GM19193 (cell line): Measurements from ENCODE around the gene BCR.

Source experiments
- POLR2A ChIP-seq: IDR thresholded peaks from 4 replicates; pipeline ENCODE4 v1.6.1; 2011; ENCODE audit not compliant: insufficient read depth, insufficient read length; ENCODE audit errors: extremely low read depth

The BCR gene

DNA sequence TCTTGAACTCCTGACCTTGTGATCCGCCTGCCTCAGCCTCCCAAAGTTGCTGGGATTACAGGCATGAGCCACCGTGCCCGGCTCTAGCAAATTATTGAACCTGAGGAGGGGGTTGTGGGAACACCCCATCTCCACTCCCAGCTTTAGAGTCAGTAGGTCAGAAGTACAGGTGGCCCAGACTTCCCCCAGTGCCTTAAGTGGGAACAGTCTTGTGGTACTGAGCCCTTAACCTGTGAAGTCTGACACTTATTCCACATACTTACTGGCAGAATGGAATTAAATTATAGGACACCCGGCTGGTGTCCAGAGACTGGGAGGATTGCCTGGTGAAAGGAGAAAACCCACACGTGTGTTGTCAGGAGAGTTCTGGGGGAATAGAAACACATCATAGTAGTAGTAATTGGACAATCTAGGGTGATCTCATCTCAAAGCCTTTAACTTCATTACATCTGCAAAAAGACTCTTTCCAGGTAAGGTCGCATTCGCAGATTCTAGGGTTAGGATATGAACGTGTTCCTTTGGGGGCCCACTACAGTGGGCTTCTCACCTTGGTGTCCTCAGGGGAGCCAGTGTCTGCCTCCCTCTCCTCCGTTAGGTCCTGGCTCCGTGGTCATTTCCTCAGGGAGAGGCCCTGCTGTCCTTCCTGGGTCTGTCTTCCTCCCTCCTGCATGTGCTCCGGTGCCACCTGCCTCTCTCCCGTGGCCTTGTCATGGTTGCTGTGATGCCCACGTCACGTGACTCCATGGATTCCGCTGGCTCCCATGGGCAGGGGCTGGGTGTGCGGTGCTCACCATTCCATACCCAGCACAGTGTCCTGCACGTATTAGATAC lies 63.8 kb downstream of the BCR start:
- TF ChIP-seq POLR2A, result no peak

DNA sequence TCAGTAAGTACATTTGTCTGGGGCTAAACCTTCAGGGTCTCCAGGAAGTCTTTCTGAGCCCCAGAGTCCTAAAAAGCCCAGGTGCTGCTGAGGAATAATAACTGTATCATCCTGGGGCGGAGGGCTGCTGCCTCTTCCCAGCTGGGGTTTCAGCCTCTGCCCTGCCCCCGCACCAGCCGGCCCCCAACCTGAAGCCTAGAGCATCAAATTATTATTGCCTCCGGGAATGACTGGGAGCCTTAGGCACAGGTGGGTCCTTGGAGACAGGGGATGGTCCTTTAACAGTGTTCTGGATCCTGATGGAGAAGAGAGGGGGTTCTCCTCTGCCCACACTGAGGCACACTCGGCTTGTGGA lies 64.4 kb downstream of the BCR start:
- TF ChIP-seq POLR2A, result no peak

GRCh38 chr22:23245045-23245798 lies 64.9 kb downstream of the BCR start:
- no peak for TF ChIP-seq POLR2A

GRCh38 chr22:23245799-23246136 lies 65.5 kb downstream of the BCR start:
- TF ChIP-seq POLR2A, result no peak

DNA sequence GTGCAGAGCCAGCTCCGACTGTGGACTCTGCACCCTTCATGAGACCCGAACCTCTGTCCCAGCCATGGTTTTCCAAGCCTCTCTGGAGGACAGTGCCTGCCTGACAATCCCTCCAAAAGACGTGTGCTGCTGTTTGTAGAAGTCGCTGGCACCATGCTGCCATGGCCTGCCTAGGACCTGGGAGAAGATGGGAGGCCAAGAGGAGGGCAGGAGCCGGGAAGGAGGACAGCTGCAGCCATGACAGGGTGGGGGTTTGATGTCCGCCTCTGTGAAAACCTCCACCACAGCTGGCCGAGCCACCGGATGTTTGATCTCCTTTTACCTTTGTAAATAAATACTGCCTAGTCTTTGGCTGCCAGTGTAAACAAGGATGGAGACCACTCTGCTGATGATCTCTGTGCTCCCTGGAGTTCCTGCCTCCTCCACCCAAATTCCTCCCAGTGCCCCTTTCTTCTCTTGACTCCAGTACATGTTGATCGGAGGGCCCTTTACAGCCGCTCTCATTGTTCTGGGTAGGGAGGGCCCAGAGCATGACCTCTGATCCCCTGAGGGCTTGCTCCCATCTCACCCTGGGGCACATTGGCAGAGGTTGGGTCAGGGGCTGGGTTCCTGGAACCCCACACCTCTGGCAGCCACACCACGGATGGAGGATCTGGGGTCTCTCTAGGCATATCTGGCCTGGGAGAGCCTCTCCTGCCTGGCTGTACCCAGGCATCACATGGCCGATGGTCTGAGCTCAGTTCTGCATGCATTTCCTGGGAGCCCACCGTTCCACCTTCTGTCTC lies 66.9 kb downstream of the BCR start:
- TF ChIP-seq POLR2A, result no peak

DNA sequence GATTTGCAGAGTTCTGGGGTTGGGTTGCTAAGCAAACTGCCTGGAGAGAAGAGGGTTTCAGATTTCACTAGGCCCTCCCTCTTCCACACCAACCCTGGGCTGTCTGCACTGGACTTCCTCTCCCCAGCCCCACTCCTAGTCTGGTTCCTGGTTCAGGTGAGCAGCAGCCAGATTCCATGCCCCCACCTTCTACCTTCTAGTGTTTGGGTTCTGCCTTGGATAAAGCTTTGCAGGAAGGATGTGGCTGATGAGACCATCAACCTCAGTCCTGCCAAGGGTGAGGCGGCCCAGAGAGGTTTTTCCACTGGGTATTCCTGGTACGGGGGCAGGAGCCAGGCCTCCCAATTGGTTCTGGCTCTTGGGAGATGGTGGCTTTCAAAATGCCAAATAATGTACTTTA lies 68.3 kb downstream of the BCR start:
- TF ChIP-seq POLR2A, result no peak

DNA sequence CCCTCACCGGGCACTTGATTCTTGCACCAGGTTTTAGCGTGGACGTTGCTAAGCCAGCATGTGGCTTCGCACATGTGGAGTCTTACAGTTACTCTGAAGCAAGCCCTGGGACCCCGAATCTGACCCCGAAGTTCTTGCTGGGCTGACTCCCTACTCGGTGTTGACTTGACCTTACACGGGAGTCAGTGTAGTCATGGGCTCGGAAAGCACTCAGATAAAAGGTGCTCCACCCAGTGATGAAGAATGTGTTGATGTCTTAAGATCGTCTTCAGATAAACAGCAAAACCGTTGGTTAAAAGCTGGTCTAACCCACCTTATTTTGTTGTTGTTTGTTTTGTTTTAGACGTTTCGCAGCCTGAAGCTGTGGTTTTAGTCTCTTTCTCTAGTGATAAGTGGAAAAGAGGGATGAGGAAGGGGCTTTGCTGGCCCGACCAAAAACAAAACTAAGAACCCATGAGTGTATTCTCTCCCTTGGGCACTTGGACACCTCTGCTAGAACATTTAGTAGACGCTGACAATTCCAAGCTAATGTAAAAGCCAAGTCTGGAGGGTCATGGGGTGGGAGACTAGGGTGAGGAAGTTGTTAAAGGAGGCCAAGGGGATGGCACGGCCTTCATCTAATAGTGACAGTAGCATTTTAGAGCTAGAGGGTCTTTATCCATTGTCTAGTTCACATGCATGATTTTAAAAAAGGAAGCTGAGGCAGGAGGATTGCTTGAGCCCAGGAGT lies 69.9 kb downstream of the BCR start:
- TF ChIP-seq POLR2A, result no peak

DNA sequence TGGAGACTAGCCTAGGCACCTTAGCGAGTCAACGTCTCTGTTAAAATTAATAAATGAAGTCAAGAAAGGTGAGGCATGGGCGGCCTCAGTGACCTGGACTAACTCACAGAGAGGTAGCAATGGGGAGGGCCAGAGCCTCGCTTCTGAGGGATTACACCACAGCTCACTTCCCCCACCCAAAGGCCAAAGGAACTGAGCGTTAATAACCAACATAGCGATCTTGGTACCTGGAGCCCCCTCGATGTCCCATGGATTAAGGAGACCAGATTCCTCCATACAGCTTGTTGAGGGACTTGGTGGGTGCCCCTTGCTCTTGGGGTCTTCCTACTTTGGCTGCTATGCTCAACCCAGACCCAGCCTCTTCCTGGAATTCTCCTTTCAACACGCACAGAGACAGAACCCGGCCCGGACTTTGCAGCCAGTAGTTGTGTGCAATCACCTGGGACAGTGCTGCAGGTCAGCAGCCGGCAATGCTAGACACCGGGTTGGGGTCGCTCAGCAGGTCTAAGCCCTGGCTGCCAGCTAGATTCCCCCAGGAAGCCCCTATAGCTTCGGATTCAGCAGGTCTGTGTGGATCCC lies 70.6 kb downstream of the BCR start:
- TF ChIP-seq POLR2A, result no peak

DNA sequence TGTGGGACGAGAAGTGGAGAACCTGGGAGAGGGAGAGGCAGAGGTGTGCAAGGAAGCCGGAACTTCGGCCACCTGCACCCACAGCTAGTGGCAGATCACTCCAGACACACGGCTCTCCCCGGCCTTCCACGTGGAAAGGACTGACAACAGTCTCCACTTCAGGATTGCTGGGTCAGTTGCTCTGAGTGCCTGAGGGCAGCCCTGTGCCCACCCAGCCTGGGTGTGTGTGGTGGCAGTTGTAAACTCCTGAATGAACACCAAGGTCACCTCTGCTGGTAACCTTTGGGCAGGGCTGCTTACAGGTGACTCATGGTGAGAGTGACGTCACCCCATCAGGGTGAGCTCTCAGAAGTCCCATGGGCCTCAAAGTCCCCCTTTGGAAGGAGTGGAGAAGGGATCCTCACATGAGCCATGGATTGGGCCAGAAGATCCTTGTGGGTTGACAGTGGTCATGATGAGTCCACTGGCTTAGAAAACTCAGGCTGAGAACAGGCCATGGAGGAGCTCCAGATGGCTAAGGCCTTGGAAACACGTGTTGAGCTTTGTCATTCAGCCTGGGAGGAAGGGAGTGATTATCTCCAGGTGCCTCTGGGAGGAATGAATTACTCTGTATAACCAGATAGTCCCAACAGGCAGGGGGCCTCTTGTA lies 71.3 kb downstream of the BCR start:
- TF ChIP-seq POLR2A, result no peak

DNA sequence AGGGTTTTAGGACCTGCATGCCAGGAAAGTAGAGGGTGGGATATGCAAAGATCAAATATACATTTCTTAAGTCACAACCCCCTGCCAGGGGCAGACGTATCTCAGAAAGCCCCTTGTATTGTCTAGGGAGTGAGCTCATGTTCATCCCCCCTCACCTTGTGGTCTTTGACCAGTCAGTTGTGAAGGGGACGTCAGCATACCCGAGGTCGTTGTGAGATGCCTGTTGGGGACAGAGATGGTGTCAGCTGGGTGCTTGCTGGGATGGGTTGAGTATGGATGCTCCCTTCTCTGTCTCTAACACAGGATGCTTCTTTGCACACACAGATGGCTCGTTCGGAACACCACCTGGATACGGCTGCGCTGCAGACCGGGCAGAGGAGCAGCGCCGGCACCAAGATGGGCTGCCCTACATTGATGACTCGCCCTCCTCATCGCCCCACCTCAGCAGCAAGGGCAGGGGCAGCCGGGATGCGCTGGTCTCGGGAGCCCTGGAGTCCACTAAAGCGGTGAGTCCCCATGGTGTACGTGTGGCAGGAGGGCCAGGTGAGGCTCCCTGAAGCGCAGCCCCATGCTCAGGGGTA lies 73.3 kb downstream of the BCR start:
- no peak for TF ChIP-seq POLR2A

DNA sequence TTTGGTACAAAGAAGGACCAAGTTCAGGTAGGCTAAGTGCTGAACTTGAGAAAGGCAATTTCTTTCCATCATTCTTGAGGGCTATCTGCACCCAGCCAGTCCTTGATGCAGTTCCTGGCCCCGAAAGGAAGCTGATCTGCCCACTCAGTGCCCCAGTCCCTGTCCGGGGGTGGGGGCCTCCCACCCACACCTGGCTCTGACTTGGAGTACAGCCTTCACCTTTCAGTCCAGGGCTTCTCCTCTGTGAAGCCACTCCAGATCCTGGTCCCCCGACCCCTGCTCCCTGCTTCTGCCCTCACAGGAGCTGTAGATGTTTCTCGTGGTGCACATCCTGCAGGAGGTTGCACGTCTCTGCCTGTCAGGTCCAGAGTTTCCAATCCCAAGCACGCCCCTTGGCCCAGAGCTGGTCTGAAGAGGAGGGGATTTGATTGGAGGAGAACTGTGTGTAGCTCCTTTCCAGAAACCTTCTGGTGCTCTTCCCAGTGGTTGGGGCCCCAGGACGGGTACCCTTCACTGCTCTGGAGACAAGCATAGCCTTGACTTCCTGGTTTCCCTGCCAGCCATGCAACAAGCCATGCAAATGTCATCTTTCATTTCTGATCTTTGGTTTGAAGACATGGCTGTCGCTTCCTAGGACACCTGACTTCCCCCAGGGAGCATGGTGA lies 75.3 kb downstream of the BCR start:
- no peak for TF ChIP-seq POLR2A

DNA sequence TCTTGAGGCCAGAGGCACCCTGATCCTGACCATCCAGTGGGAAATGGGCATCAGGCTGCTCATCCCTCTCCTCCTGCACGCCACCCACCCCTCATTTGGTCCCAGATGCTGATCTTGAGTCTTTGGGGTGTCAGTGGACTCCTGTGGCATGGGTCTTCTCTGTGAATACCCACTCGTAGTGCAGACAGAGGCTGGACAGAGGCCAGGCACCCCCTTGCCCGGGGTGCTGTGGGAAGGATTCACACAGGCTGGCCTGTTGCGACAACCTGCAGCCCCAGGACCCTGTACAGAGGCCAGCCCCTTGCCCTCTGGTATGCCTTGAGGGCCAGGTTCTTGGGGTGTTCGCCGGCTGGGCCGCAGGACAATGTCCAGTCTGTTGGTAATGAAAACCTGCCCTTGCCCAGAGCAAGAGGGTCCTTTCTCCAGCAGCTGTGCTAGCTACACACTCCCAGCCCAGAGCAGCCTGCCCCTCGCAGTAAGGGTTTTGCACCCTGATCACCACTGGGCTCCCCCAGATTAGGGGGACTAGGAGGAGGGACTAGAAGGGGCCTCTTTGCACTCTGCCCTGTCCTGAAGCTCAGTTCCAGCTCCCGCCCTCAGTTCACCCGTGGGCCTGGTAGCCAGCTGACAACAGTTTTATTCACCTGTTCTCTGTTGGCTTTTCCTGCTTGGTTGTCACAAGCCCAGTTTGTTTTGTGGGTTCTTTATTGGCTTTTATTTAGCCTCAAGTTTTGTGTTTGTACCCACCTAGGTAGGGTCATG lies 76.0 kb downstream of the BCR start:
- TF ChIP-seq POLR2A, result no peak

GRCh38 chr22:23256986-23257888 lies 76.9 kb downstream of the BCR start:
- no peak for TF ChIP-seq POLR2A
